LNCAP (cell line): Measurements from ENCODE around the gene CLEC10A.

Source experiments
- CTCF ChIP-seq: fragments of 450-650 bp; IDR thresholded peaks from 2 replicates; pipeline ENCODE4 v1.5.1; 2017; ENCODE audit warnings: mild to moderate bottlenecking

Gene CLEC10A

GRCh38 chr17:7027335-7027734 is 52.7 kb downstream of the CLEC10A start:
- no peak for TF ChIP-seq CTCF

- no peak for TF ChIP-seq CTCF
These were observed 53.5 kb downstream of the CLEC10A start for GRCh38 chr17:7026471-7027115.

GRCh38 chr17:7025245-7025644 is 54.8 kb downstream of the CLEC10A start:
- TF ChIP-seq CTCF: no peak
